Activated CD8-positive, alpha-beta memory T cell treated with anti-CD3 and anti-CD28 coated beads for 48 hours (primary cell): ENCODE measurements around the gene GRK2.
A peak's percentile ranks its signal among the peaks of the same experiment; 100 is the strongest.

Source experiments
- DNase-seq, 3 experiments: peaks; one replicate each; pipeline ENCODE4 v3.0.0-alpha.2; 2020; ENCODE audit warnings: low read depth in 2 of 3, low spot score in 2 of 3

The GRK2 gene

DNA sequence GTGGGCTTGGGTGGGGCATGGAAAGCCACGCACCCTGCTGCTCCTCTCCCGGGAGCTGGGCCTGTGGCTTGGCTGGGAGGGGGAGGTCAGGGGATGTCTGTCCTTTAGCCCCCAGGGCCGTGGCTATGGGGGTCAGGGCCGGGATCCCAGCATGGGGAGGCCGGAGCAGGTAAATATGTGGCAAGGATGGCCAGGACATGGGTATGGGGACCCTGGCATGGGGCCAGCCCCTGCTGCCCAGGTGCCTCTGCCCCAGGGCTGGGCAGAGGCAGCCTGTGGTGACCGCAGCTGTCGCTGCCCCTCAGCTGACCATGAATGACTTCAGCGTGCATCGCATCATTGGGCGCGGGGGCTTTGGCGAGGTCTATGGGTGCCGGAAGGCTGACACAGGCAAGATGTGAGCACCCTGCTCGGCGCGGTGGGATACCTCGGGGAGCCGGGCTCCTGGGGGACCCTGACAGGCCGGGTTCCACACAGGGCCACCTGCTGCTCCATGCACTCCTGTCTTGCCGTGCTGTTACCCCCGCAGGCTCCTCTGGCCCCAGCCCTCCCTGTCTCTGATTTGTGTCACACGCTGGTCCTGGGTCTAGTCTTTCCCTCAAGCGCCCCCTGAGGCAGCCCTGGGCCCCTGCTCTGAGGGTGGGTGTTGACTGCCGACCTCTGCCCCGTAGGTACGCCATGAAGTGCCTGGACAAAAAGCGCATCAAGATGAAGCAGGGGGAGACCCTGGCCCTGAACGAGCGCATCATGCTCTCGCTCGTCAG lies 14.7 kb downstream of the GRK2 start:
- no peak for DNase-seq

DNA sequence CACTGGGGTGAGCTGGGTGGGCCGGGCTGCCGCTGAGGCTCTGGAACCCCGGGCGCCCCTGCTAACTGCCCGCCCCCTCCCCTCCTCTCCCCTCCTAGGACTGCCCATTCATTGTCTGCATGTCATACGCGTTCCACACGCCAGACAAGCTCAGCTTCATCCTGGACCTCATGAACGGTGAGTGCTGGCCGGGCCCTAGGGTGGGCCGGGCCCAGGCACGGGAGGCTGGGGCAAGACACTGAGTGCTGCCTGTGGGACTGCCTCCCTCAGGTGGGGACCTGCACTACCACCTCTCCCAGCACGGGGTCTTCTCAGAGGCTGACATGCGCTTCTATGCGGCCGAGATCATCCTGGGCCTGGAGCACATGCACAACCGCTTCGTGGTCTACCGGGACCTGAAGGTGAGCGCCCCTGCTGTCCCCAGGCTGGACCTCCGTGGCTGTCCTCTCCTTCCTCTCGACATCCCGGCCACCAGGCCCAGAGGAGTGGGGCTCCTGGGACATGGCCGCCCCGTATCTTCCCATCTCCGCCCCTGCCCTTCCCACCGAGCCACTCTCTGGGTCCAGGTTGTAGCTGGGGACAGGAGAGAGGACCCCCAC lies 15.4 kb downstream of the GRK2 start:
- DNase-seq: no peak

- DNase-seq: no peak
Measured at GRCh38 chr11:67282155-67282875, 16.0 kb downstream of the GRK2 start.

DNA sequence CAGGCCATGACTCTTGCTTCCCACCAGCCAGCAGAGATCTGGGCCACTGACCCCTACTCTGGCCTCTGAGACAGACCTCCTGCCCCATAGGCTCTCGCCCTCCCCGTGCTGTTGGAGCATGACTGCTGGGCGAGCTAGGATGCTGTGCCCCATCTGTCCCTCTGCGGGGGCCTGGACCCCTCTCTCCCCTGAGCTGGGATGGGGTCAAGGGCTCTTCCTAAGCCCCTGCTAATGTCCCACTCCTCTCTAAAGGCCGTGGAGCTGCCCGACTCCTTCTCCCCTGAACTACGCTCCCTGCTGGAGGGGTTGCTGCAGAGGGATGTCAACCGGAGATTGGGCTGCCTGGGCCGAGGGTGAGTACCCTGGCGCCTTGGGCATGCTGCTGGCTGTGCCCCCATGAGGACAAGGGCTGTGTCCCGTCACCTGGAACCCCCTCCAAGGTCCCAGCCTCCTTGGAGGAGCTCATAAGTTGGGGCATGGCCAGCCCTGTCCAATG lies 16.7 kb downstream of the GRK2 start:
- no peak for DNase-seq

DNA sequence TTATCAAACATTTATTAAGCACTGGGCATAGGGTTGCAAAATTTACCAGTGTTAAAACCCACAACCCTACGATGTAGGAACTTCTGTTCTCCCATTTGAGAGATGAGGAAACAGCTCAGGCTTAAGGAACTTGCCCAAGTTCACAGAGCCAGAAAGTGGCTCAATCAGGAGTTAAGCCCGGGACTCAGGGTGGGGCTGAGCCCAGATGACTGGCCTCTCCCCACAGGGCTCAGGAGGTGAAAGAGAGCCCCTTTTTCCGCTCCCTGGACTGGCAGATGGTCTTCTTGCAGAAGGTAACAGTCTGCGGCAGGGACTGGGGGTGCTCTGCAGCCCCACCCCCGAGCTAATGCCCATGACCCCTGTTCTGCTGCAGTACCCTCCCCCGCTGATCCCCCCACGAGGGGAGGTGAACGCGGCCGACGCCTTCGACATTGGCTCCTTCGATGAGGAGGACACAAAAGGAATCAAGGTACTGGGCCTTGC lies 17.2 kb downstream of the GRK2 start:
- DNase-seq: no peak

DNA sequence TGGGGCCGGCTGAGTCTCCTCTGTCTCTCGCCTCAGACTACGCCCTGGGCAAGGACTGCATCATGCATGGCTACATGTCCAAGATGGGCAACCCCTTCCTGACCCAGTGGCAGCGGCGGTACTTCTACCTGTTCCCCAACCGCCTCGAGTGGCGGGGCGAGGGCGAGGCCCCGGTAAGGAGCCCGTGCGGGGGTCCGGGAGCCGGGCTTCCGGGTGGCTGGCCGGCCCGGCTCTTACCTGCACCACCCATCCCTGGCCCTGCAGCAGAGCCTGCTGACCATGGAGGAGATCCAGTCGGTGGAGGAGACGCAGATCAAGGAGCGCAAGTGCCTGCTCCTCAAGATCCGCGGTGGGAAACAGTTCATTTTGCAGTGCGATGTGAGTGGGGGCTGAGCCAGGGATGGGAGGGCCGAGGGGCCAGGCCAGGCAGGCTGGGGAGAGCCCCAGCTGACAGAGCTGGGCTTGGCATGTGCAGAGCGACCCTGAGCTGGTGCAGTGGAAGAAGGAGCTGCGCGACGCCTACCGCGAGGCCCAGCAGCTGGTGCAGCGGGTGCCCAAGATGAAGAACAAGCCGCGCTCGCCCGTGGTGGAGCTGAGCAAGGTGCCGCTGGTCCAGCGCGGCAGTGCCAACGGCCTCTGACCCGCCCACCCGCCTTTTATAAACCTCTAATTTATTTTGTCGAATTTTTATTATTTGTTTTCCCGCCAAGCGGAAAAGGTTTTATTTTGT lies 18.7 kb downstream of the GRK2 start:
- DNase-seq: no peak

DNA sequence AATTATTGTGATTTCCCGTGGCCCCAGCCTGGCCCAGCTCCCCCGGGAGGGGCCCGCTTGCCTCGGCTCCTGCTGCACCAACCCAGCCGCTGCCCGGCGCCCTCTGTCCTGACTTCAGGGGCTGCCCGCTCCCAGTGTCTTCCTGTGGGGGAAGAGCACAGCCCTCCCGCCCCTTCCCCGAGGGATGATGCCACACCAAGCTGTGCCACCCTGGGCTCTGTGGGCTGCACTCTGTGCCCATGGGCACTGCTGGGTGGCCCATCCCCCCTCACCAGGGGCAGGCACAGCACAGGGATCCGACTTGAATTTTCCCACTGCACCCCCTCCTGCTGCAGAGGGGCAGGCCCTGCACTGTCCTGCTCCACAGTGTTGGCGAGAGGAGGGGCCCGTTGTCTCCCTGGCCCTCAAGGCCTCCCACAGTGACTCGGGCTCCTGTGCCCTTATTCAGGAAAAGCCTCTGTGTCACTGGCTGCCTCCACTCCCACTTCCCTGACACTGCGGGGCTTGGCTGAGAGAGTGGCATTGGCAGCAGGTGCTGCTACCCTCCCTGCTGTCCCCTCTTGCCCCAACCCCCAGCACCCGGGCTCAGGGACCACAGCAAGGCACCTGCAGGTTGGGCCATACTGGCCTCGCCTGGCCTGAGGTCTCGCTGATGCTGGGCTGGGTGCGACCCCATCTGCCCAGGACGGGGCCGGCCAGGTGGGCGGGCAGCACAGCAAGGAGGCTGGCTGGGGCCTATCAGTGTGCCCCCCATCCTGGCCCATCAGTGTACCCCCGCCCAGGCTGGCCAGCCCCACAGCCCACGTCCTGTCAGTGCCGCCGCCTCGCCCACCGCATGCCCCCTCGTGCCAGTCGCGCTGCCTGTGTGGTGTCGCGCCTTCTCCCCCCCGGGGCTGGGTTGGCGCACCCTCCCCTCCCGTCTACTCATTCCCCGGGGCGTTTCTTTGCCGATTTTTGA lies 19.5 kb downstream of the GRK2 start:
- DNase-seq: no peak

- no peak for DNase-seq
Measured at GRCh38 chr11:67286621-67287333, 20.5 kb downstream of the GRK2 start.

DNA sequence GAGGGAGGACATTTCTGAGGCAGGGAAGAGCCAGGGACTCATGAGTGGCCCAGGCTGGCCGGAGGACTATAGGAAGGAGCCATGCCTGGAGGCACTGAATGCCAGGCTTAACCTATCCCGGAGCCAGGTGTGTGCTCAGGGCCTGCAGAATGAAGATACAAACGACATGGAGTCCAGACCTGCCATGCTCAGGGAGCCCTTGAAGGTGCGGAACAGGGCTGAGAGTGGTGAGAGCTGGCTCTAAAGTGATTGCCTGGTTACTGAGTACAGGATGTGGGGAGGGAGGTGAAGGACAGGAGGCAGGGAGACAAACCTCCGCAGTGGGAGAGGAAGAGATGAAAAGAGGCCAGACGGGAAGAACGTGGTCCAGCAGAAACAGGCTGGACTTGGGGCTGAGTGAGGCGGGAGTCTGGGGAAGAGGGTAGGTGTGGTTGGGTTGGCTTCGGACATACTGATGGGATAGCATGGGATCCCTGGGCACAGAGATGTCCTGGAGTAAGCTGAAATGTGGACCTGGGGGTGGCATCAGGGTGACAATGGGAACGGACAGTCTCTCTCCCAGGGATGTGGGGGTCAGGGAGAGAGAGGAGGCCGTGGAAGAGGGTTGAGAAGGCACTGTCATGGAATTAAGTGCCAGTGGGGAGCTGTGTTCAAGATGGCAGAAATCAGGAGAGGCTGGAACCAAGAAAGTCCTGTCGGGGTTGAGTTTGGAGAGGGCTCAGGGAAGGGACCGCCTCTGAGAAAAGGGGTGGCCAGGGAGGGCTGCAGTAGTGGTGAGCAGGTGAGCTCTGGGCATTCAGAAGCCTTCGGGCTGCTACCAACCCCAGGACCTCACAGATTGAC lies 21.3 kb downstream of the GRK2 start:
- no peak for DNase-seq

DNA sequence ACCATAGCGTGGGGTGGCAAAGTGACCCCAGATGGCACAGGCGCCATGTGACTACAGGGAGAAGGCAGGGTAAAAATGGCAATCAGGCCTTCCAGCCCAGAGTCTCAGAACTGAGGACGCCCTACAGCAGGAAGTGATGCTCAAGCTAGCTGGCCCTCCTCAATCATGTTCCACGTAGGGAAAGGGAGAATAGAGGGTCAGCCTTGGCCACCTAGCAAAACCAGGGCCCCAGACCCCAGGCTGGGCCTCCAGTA lies 21.9 kb downstream of the GRK2 start:
- DNase-seq: no peak

GRCh38 chr11:67288452-67289225 lies 22.4 kb downstream of the GRK2 start:
- DNase-seq: peak in 1 of 3 experiments; percentile 84

- no peak for DNase-seq
Measured at GRCh38 chr11:67289226-67289650, 23.0 kb downstream of the GRK2 start, which contains the start of gene ANKRD13D. Gene ANKRD13D (plus strand): TSS chr11:67289303. CDS start chr11:67289461, 158 bp downstream.

- no peak for DNase-seq
Measured at GRCh38 chr11:67289651-67290479, 23.6 kb downstream of the GRK2 start.

DNA sequence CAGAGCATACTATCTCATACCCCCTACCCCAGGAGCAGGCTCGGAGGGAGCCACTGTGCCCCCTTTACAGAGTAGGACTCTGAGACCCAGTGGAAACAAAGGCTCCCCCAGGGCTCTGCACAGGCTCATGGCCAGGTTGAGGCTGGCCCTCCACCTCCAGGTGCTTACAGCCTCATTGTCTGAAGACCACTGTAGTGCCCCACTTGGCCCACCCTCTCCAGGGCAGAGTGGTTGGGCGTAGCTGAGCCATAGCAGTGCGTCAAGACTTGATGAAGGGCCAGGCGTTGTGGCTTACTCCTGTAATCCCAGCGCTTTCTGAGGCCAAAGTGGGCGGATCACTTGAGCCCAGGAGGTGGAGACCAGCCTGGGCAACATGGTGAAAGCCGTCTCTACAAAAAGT lies 24.5 kb downstream of the GRK2 start:
- DNase-seq: no peak

DNA sequence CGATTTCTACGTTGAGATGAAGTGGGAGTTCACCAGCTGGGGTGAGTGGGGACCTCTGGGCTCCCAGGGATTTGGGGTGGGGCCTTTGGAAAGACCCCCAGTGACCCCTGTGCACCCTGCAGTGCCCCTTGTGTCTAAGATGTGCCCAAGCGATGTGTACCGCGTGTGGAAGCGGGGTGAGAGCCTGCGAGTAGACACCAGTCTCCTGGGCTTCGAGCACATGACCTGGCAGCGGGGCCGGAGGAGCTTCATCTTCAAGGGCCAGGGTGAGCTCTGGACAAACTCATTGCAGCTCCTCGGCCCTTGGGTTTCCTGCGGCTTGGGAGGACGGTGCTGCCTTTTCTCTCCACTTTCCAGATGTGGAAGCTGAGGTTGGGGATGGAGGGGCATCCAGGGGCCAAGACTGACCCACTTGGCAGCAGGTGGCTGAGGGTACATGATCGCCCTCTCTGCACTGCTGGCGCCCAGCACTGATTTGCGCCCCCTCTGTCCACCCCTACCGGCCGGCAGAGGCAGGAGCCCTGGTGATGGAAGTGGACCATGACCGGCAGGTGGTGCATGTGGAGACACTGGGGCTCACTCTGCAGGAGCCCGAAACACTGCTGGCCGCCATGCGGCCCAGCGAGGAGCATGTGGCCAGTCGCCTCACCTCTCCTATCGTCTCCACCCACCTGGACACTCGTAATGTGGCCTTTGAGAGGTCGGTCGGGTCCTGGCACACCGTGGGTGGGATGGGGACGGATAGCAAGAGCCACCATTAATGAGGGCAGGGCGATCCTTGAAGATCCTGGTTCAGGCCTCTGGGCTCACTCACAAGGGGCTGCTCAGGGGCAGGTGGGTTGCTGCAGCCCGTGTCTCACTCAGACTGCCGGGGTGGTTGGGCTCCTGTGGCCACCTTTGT lies 25.5 kb downstream of the GRK2 start:
- no peak for DNase-seq

- DNase-seq: no peak
Measured at GRCh38 chr11:67292671-67293070, 26.4 kb downstream of the GRK2 start.
